IPS-18a (cell line): ENCODE measurements around the gene TMSB10.

Experiments used
- H3K27ac ChIP-seq: one replicate; pipeline ENCODE4 v1.5.1; 2013; ENCODE audit warnings: low read length
- H3K27me3 ChIP-seq: one replicate; pipeline ENCODE4 v1.6.1; 2013; ENCODE audit warnings: mild to moderate bottlenecking, low read length; ENCODE audit not compliant: control insufficient read depth, insufficient read depth
- H3K36me3 ChIP-seq: one replicate; pipeline ENCODE4 v1.6.1; 2013; ENCODE audit warnings: low read depth, low read length; ENCODE audit not compliant: control insufficient read depth
- H3K4me1 ChIP-seq: one replicate; pipeline ENCODE4 v1.6.1; 2013; ENCODE audit warnings: low read depth, low read length; ENCODE audit not compliant: control insufficient read depth
- H3K4me3 ChIP-seq: one replicate; pipeline ENCODE4 v1.5.1; 2013; ENCODE audit warnings: low read length
- H3K9ac ChIP-seq: one replicate; pipeline ENCODE4 v1.6.1; 2013; ENCODE audit warnings: mild to moderate bottlenecking, low read length, moderate library complexity
- H3K9me3 ChIP-seq: one replicate; pipeline ENCODE4 v1.6.1; 2013; ENCODE audit warnings: low read depth, low read length; ENCODE audit not compliant: control insufficient read depth

The TMSB10 gene

DNA sequence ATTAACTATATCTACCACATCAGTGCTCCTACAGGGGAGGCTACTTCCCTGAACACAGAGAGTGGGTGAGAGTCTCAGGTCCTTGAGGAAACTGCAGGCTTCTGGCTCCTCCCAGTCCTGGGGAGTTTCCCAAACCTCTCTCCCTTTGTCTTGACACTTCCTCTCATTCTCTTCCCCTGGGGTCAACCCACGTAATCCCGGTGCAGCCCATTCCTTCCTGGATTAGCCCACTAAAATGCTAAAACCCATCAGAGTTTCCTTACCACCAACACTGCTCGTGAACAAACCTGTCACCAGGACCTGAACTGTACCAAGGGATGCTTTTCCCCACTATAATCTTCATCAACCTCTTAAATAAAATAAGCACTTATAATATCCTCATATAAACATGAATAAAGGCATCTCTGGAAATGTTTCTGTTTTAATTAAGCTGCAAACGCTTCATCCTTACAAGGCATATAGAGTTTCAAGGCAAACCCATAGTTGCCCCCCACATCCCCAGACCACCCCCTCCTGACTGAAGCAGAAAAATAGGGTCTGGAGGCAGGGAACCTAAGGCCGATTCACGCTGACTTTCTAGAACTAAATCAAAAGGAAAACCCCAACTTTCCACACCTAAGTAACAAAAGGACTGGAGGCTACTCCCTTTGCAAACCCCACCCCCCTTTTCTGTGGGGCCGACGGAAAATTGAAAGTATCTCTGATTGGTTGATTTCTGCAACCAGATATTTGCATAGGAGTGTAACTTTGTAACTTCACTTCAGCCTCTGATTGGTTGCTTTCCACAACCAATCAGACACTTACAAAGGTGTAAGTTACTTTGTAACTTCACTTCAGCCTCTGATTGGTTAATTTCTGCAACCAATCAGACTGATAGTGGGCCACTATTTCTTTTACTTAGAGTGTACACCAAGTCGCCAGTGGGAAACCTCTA is 19.0 kb downstream of the TMSB10 start:
- H3K4me1 ChIP-seq: peaks cover 2% of the 10 kb centered on the region
- H3K9me3 ChIP-seq: no peaks in the 10 kb centered on the region
- H3K27me3 ChIP-seq: peaks cover 10% of the 10 kb centered on the region
- H3K27ac ChIP-seq: no peak overlapping the region
- no peak overlapping the region for H3K9ac ChIP-seq
- H3K36me3 ChIP-seq: no peaks in the 10 kb centered on the region
- peak overlapping the region; percentile 14 for H3K4me3 ChIP-seq

- Histone ChIP-seq H3K4me1 (peaks cover 2% of the 10 kb centered on the region), H3K36me3 (no peaks in the 10 kb centered on the region), H3K9me3 (no peaks in the 10 kb centered on the region), H3K4me3 (no peak overlapping the region), H3K9ac (no peak overlapping the region), H3K27ac (no peak overlapping the region), H3K27me3 (peaks cover 10% of the 10 kb centered on the region)
Observed at GRCh38 chr2:84925336-84925723, 19.9 kb downstream of the TMSB10 start.

- H3K27ac ChIP-seq: no peak overlapping the region
- peak overlapping the region; percentile 21 for H3K4me3 ChIP-seq
- no peaks in the 10 kb centered on the region for H3K36me3 ChIP-seq
- no peaks in the 10 kb centered on the region for H3K9me3 ChIP-seq
- peaks cover 2% of the 10 kb centered on the region for H3K4me1 ChIP-seq
- no peak overlapping the region for H3K9ac ChIP-seq
- H3K27me3 ChIP-seq: peaks cover 10% of the 10 kb centered on the region
Observed at GRCh38 chr2:84925724-84926376, 20.4 kb downstream of the TMSB10 start.

GRCh38 chr2:84927275-84927627 is 21.8 kb downstream of the TMSB10 start:
- Histone ChIP-seq H3K9ac (no peak overlapping the region), H3K9me3 (no peaks in the 10 kb centered on the region), H3K36me3 (no peaks in the 10 kb centered on the region), H3K4me3 (no peak overlapping the region), H3K4me1 (peaks cover 5% of the 10 kb centered on the region), H3K27ac (no peak overlapping the region), H3K27me3 (peaks cover 10% of the 10 kb centered on the region)

- H3K27ac ChIP-seq: no peak overlapping the region
- H3K9me3 ChIP-seq: no peaks in the 10 kb centered on the region
- H3K9ac ChIP-seq: no peak overlapping the region
- no peaks in the 10 kb centered on the region for H3K36me3 ChIP-seq
- H3K4me3 ChIP-seq: no peak overlapping the region
- peaks cover 4% of the 10 kb centered on the region for H3K27me3 ChIP-seq
- H3K4me1 ChIP-seq: peaks cover 3% of the 10 kb centered on the region
Observed at GRCh38 chr2:84931384-84931821, 25.9 kb downstream of the TMSB10 start.

GRCh38 chr2:84938194-84938879 is 32.9 kb downstream of the TMSB10 start:
- Histone ChIP-seq H3K27me3 (no peaks in the 10 kb centered on the region), H3K9me3 (no peaks in the 10 kb centered on the region), H3K36me3 (no peaks in the 10 kb centered on the region), H3K4me1 (peaks cover 15% of the 10 kb centered on the region), H3K9ac (no peak overlapping the region), H3K4me3 (no peak overlapping the region), H3K27ac (no peak overlapping the region)

GRCh38 chr2:84939426-84940087 is 34.1 kb downstream of the TMSB10 start:
- no peaks in the 10 kb centered on the region for H3K9me3 ChIP-seq
- H3K4me1 ChIP-seq: peaks cover 15% of the 10 kb centered on the region
- no peaks in the 10 kb centered on the region for H3K27me3 ChIP-seq
- H3K27ac ChIP-seq: peak overlapping the region; percentile 2
- H3K36me3 ChIP-seq: no peaks in the 10 kb centered on the region
- H3K9ac ChIP-seq: peak overlapping the region; percentile 42
- no peak overlapping the region for H3K4me3 ChIP-seq

- Histone ChIP-seq H3K4me3 (no peak overlapping the region), H3K4me1 (peaks cover 15% of the 10 kb centered on the region), H3K36me3 (no peaks in the 10 kb centered on the region), H3K9me3 (no peaks in the 10 kb centered on the region), H3K27ac (peak overlapping the region; percentile 2), H3K9ac (peak overlapping the region; percentile 42), H3K27me3 (no peaks in the 10 kb centered on the region)
Observed at GRCh38 chr2:84940088-84940470, 34.6 kb downstream of the TMSB10 start.

GRCh38 chr2:84940831-84941412 is 35.5 kb downstream of the TMSB10 start:
- Histone ChIP-seq H3K4me3 (no peak overlapping the region), H3K27ac (no peak overlapping the region), H3K9ac (no peak overlapping the region), H3K9me3 (no peaks in the 10 kb centered on the region), H3K27me3 (no peaks in the 10 kb centered on the region), H3K4me1 (peaks cover 15% of the 10 kb centered on the region), H3K36me3 (no peaks in the 10 kb centered on the region)

GRCh38 chr2:84942166-84942565 is 36.7 kb downstream of the TMSB10 start:
- H3K9me3 ChIP-seq: no peaks in the 10 kb centered on the region
- no peaks in the 10 kb centered on the region for H3K36me3 ChIP-seq
- no peak overlapping the region for H3K27ac ChIP-seq
- no peaks in the 10 kb centered on the region for H3K27me3 ChIP-seq
- H3K9ac ChIP-seq: no peak overlapping the region
- no peak overlapping the region for H3K4me3 ChIP-seq
- peaks cover 23% of the 10 kb centered on the region for H3K4me1 ChIP-seq

DNA sequence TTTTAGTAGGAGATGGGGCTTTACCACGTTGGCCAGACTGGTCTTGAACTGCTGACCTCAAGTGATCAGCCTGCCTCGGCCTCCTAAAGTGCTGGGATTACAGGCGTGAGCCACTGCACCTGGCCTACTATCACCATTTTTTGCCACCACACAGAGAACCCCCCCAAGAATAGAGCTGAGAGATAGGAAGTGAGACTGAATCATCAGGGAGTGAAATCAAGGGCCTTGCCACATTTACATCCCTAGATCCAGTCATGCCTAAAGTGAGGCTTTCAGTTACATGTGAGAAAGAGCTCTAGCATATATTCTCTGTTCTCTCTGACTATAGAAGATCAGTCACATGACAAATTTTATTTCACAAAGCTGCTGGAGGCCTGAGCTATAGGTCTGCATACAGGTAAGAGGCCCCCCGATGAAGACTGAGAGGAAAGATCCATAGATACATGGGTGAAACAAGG is 37.5 kb downstream of the TMSB10 start:
- H3K4me3 ChIP-seq: no peak overlapping the region

More for the DNA sequence above, 37.5 kb downstream of the TMSB10 start:
- H3K9ac ChIP-seq: no peak overlapping the region
- H3K9me3 ChIP-seq: no peaks in the 10 kb centered on the region
- peaks cover 23% of the 10 kb centered on the region for H3K4me1 ChIP-seq
- H3K36me3 ChIP-seq: no peaks in the 10 kb centered on the region
- no peaks in the 10 kb centered on the region for H3K27me3 ChIP-seq
- H3K27ac ChIP-seq: no peak overlapping the region
